ENCODE measurements around the gene CDC37L1.

- no peak for TF ChIP-seq CTCF (IDR thresholded peaks at IDR 0.05; ENCODE audit: insufficient read depth, low read length, poor library complexity, severe bottlenecking)
- no peak for TF ChIP-seq EZH2phosphoT487 (conservative IDR thresholded peaks at IDR 0.05; ENCODE audit: low read length)
Observed at GRCh38 chr9:4689021-4689420, 9.7 kb downstream of the CDC37L1 start.
